Sigmoid colon (tissue), 7 donors: ENCODE measurements around the gene ZFP36L2. TPM values are rescaled to one million over a fixed set of nuclear protein-coding genes. Genes with fewer than 3 reads are reported as not detected.

Experiments
- DNase-seq: peaks from one replicate; pipeline ENCODE4 v3.0.0-alpha.2; 2019
- H3K27ac ChIP-seq, 4 donors: fragments of 200-600 bp; sonication (generic); one replicate each; pipeline ENCODE4 v1.5.1; 2016 to 2019; ENCODE audit warnings: mild to moderate bottlenecking in 1 of 4
- H3K27me3 ChIP-seq, 3 donors: fragments of 200-600 bp; sonication (generic); one replicate each; pipeline ENCODE4 v1.5.1; 2019; ENCODE audit warnings: mild to moderate bottlenecking in 1 of 3
- H3K36me3 ChIP-seq, 4 donors: fragments of 200-600 bp; sonication (generic); one replicate each; pipeline ENCODE4 v1.5.1; 2016 to 2019
- H3K4me1 ChIP-seq, 4 donors: fragments of 200-600 bp; sonication (generic); one replicate each; pipeline ENCODE4 v1.5.1; 2017 to 2019
- H3K4me3 ChIP-seq, 4 donors: fragments of 200-600 bp; sonication (generic); one replicate each; pipeline ENCODE4 v1.5.1; 2017 to 2019; ENCODE audit warnings: mild to moderate bottlenecking in 2 of 4, moderate library complexity in 1 of 4
- H3K9me3 ChIP-seq, 4 donors: fragments of 200-600 bp in 3 of 4; sonication (generic) in 3 of 4; one replicate each; pipeline versions ENCODE4 v1.5.1 to v1.6.1; 2013 to 2019
- EP300 ChIP-seq, 4 donors: sonication (generic); formaldehyde crosslinking; IDR thresholded peaks; one replicate each; pipeline ENCODE4 v1.6.1; 2017; ENCODE audit warnings: antibody characterized with exemption in 4 of 4
- POLR2A ChIP-seq, 2 donors: fragments of 450-650 bp; IDR thresholded peaks; one replicate each; pipeline ENCODE4 v1.6.1; 2016; ENCODE audit warnings: antibody characterized with exemption in 2 of 2, mild to moderate bottlenecking in 2 of 2, moderate library complexity in 2 of 2
- POLR2AphosphoS5 ChIP-seq, 4 donors: sonication (generic); formaldehyde crosslinking; IDR thresholded peaks; one replicate each; pipeline ENCODE4 v1.6.1; 2017; ENCODE audit warnings: antibody characterized with exemption in 4 of 4
- WGBS, 2 donors: extraction: QIAGEN DNeasy Blood & Tissue Kit; methylation state at CpG; one replicate each; pipeline ENCODE4 v1.1.7; 2013; 5-methylcytosine and 5-hydroxymethylcytosine counted together
- intact Hi-C: fragments of 100-400 bp; cut with DNase I; formaldehyde crosslinking; loops from one replicate; pipeline ENCODE4 v1.15.1; 2023
- polyA plus RNA-seq, 3 donors: library from polyadenylated mRNA; stranded (reverse); fragments of 200-250 nt; gene quantifications; one replicate each; pipeline ENCODE4 v1.2.3, GENCODE V29; 2013
- total RNA-seq, 4 donors: library from RNA; depleted of rRNA; stranded (reverse); fragments of >200 nt; gene quantifications; one replicate each; pipeline ENCODE4 v1.1.0, GENCODE V29; 2016
- TF ChIP-seq, protein P1 (sequence below), 4 experiments: fragments of 450-650 bp in 3 of 4; fragments of 200-600 bp in 1 of 4; IDR thresholded peaks; one replicate each; pipeline ENCODE4 v1.5.1; 2016 to 2019; ENCODE audit warnings: antibody characterized with exemption in 4 of 4, mild to moderate bottlenecking in 3 of 4, moderate library complexity in 2 of 4
- donor health status: healthy with polysubstance abuse.
- donor health status: Bipolar disorder and iron deficiency.
- donor health status: healthy.

Gene ZFP36L2
- total and polyA plus RNA-seq, 7 donors, result 59.8 to 120 (median 97.3) TPM

GRCh38 chr2:43225788-43226557 lies 433 bp downstream of the ZFP36L2 start:
- Histone ChIP-seq H3K4me3 (peak overlapping the region; percentile 73 to 96 (median 92)), H3K4me1 (peaks cover 0 to 54% (median 42%) of the 10 kb centered on the region in 4 donors), H3K27me3 (no peaks in the 10 kb centered on the region), H3K27ac (peak overlapping the region; percentile 99 to 100 (median 100)), H3K9me3 (no peaks in the 10 kb centered on the region), H3K36me3 (peaks cover 5 to 36% (median 16%) of the 10 kb centered on the region in 4 donors)
- intact Hi-C loops, result loop anchor here (2.0 to 5.0 kb wide), 5 partner anchors 121 to 397 kb away; no protein-coding TSS in a partner anchor
- TF ChIP-seq POLR2AphosphoS5 (IDR thresholded peaks at IDR 0.05), result peak; percentile 5 to 64 (median 54)
- no peak for TF ChIP-seq EP300 (IDR thresholded peaks at IDR 0.05)
- TF ChIP-seq POLR2A (IDR thresholded peaks at IDR 0.05), result peak; percentile 69 to 79
- TF ChIP-seq, protein P1, sequence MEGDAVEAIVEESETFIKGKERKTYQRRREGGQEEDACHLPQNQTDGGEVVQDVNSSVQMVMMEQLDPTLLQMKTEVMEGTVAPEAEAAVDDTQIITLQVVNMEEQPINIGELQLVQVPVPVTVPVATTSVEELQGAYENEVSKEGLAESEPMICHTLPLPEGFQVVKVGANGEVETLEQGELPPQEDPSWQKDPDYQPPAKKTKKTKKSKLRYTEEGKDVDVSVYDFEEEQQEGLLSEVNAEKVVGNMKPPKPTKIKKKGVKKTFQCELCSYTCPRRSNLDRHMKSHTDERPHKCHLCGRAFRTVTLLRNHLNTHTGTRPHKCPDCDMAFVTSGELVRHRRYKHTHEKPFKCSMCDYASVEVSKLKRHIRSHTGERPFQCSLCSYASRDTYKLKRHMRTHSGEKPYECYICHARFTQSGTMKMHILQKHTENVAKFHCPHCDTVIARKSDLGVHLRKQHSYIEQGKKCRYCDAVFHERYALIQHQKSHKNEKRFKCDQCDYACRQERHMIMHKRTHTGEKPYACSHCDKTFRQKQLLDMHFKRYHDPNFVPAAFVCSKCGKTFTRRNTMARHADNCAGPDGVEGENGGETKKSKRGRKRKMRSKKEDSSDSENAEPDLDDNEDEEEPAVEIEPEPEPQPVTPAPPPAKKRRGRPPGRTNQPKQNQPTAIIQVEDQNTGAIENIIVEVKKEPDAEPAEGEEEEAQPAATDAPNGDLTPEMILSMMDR (IDR thresholded peaks at IDR 0.05), result no peak
- WGBS, 2 donors, result 0 to 1% methylated on average over 80 of the region's 80 CpGs
- DNase-seq, result peak; percentile 83

DNA sequence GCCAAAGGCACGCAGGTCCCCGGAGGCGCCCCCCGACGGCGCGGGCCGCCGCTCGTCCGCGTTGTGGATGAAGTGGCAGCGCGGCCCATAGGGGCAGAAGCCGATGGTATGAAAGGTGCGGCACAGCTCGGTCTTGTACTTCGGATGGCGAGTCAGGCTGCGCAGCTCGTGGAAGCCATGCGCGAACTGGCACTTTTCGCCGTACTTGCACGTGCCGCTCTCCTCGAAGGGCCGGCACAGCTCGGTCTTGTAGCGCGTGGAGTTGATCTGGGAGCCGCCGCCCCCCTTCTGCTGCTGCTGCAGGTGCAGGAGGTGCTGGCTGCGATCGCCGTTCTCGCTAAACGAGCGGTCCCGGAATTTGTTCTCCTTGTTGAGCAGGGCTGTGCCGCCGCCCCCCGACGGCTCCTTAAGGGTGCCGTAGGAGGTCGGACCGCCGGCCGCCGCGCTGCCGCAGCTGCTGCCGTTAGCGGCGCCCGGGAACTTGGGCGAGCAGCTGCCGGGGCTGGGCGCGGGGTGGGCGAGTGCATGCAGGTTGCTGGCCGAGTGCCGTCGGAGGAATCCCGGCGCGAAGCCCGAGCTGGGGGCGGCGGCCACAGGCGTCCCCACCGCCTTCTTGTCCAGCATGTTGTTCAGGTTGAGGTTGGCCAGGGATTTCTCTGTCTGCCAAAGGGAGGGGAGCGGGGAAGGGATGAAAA lies 1.2 kb downstream of the ZFP36L2 start:
- TF ChIP-seq POLR2AphosphoS5 (IDR thresholded peaks at IDR 0.05), result peak in 3 of 4 donors; percentile 41 to 68 (median 41)
- no peak for TF ChIP-seq POLR2A (IDR thresholded peaks at IDR 0.05)
- no peak for TF ChIP-seq EP300 (IDR thresholded peaks at IDR 0.05)
- TF ChIP-seq, protein P1 (IDR thresholded peaks at IDR 0.05), result no peak
- H3K4me3 ChIP-seq, result peak overlapping the region; percentile 73 to 96 (median 92)
- WGBS, 2 donors, result 0% methylated on average over 74 of the region's 74 CpGs
- no peaks in the 10 kb centered on the region for H3K9me3 ChIP-seq
- peak; percentile 87 for DNase-seq
- intact Hi-C loops, result loop anchor here (5.0 kb wide), 2 partner anchors 122 to 312 kb away; no protein-coding TSS in a partner anchor
- H3K4me1 ChIP-seq, result peaks cover 0 to 57% (median 50%) of the 10 kb centered on the region in 4 donors
- H3K27me3 ChIP-seq, result no peaks in the 10 kb centered on the region
- peak overlapping the region; percentile 99 to 100 (median 100) for H3K27ac ChIP-seq
- peaks cover 5 to 30% (median 16%) of the 10 kb centered on the region in 4 donors for H3K36me3 ChIP-seq

DNA sequence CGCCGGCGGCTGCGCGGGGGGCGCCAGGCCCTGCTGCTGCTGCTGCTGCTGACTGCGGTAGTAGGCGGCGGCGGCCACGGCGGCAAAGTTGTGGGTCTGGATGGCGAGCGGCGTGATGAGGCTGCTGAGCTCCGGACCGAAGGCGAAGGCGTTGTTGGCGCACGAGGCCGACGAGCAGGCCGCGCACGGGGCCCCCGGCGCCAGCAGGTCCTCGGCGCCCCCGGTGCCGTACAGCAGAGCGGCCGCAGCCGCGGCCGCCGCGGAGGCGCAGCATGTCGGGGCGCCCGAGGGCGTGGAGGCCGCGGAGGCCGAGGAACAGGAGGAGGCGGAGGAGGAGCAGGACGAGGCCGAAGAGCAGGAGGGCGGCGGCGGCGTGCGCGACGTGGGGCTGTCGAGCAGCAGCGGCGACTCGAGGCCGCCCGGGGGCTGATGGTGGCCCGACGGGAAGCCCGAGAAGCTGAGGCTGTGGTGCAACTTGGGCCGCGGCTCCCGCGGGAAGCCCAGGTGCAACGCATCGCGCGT lies 1.8 kb downstream of the ZFP36L2 start:
- 0% methylated on average over 74 of the region's 74 CpGs for WGBS, 2 donors
- peaks cover 5 to 30% (median 16%) of the 10 kb centered on the region in 4 donors for H3K36me3 ChIP-seq
- H3K4me3 ChIP-seq, result peak overlapping the region; percentile 73 to 96 (median 92)
- peak overlapping the region; percentile 99 to 100 (median 100) for H3K27ac ChIP-seq
- peak; percentile 74 for DNase-seq
- H3K9me3 ChIP-seq, result no peaks in the 10 kb centered on the region
- no peaks in the 10 kb centered on the region for H3K27me3 ChIP-seq
- H3K4me1 ChIP-seq, result peaks cover 0 to 56% (median 52%) of the 10 kb centered on the region in 4 donors
- intact Hi-C loops, result loop anchor here (5.0 kb wide), 3 partner anchors 117 to 313 kb away; no protein-coding TSS in a partner anchor
- TF ChIP-seq POLR2A (IDR thresholded peaks at IDR 0.05) (no peak), EP300 (IDR thresholded peaks at IDR 0.05) (no peak), POLR2AphosphoS5 (IDR thresholded peaks at IDR 0.05) (no peak)
- TF ChIP-seq, protein P1 (IDR thresholded peaks at IDR 0.05), result no peak

DNA sequence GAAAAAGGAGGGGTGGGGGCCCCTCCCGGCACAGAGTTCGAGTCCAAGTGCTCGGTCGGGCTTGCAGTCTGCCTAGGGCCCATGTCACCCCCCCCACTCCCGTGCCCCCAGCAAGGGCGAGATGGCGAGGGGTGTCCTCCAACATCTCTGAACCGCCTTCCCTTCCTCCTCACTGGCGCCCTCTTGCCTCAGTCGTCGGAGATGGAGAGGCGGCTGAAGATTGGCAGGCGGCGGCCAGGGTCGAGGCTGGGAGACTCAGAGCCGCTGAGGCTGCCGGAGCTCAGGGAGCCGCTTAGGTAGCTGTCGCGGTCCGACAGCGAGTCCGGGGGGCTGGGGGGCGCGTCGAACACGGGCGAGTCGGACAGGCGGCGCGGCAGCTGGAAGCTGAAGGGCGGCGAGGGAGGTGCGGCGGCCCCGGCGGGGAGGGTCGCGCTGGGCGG lies 2.3 kb downstream of the ZFP36L2 start:
- DNase-seq, result peak; percentile 86
- Histone ChIP-seq H3K27me3 (no peaks in the 10 kb centered on the region), H3K9me3 (no peaks in the 10 kb centered on the region), H3K36me3 (peaks cover 5 to 30% (median 16%) of the 10 kb centered on the region in 4 donors), H3K27ac (peak overlapping the region; percentile 99 to 100 (median 100)), H3K4me1 (peaks cover 0 to 57% (median 52%) of the 10 kb centered on the region in 4 donors), H3K4me3 (peak overlapping the region; percentile 73 to 96 (median 92))
- 0 to 1% methylated on average over 41 of the region's 41 CpGs for WGBS, 2 donors
- intact Hi-C loops, result loop anchor here (5.0 kb wide), 1 partner anchor 117 kb away; no protein-coding TSS in a partner anchor
- no peak for TF ChIP-seq EP300 (IDR thresholded peaks at IDR 0.05)
- TF ChIP-seq POLR2A (IDR thresholded peaks at IDR 0.05), result no peak
- TF ChIP-seq POLR2AphosphoS5 (IDR thresholded peaks at IDR 0.05), result peak; percentile 13 to 74 (median 59)
- TF ChIP-seq, protein P1 (IDR thresholded peaks at IDR 0.05), result peak in 2 of 4 experiments; percentile 9 to 26
